ENCODE data around the gene RECQL5. TPM values are rescaled to one million over a fixed set of nuclear protein-coding genes. Genes with fewer than 3 reads are reported as not detected.

RECQL5 gene
- total RNA-seq, 4 donors from 2014 or later = 25.1 to 82.8 (median 34.0) TPM

GRCh38 chr17:75601057-75601987 is 65.6 kb downstream of the RECQL5 start:
- Histone ChIP-seq H3K4me1 (peaks cover 6 to 42% (median 10%) of the 10 kb centered on the region in 3 donors), H3K36me3 (no peaks in the 10 kb centered on the region), H3K27me3 (no peaks in the 10 kb centered on the region), H3K4me3 (no peak overlapping the region), H3K9me3 (no peaks in the 10 kb centered on the region), H3K27ac (peak overlapping the region in 2 of 4 donors; percentile 8 to 74)
- DNase-seq = no peak
- intact Hi-C loops (cut with DNase I) = no loop called here
- 68 to 71% methylated on average over 14 to 16 of the region's 28 CpGs for WGBS, 2 donors
- TF ChIP-seq POLR2A (IDR thresholded peaks at IDR 0.05) = no peak
- peak; percentile 29 to 78 (median 67) for TF ChIP-seq CTCF (IDR thresholded peaks at IDR 0.05)

- TF ChIP-seq CTCF (IDR thresholded peaks at IDR 0.05) (no peak), POLR2A (IDR thresholded peaks at IDR 0.05) (no peak)
- intact Hi-C loops (cut with DNase I) = no loop called here
Observed at GRCh38 chr17:75596320-75597087, 70.5 kb downstream of the RECQL5 start.

DNA sequence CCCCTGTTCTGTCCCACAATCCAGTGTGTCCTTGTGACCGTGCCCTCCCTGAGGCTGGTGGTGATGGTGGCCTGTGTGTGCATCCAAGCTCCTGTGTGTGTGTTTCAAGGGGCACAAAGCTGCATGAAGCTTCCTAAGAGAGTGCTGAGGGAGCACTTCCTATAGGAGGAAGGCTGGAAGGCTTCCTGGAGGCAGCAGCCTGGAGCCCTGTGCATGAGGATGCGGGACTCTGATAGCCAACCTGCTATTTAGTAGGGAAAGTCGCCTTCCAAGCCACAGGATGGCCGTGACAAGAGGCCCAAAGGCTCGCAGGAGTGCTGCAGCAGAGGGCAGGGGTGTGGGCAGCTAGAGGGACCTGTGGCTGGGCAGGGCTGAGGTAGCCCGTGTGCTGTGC is 71.0 kb downstream of the RECQL5 start:
- Histone ChIP-seq H3K9me3 (no peaks in the 10 kb centered on the region), H3K4me3 (no peak overlapping the region), H3K27me3 (no peaks in the 10 kb centered on the region), H3K27ac (no peak overlapping the region), H3K36me3 (no peaks in the 10 kb centered on the region), H3K4me1 (peaks cover 0 to 4% (median 0%) of the 10 kb centered on the region in 3 donors)
- intact Hi-C loops (cut with DNase I) = no loop called here
- TF ChIP-seq CTCF (IDR thresholded peaks at IDR 0.05) (no peak), POLR2A (IDR thresholded peaks at IDR 0.05) (no peak)
- DNase-seq = no peak
- 64 to 100% methylated on average over 1 to 4 of the region's 6 CpGs for WGBS, 2 donors

More at GRCh38 chr17:75596320-75597087, 70.5 kb downstream of the RECQL5 start:
- Histone ChIP-seq H3K9me3 (no peaks in the 10 kb centered on the region), H3K4me1 (peaks cover 0 to 10% (median 3%) of the 10 kb centered on the region in 3 donors), H3K27ac (no peak overlapping the region), H3K36me3 (no peaks in the 10 kb centered on the region), H3K27me3 (no peaks in the 10 kb centered on the region), H3K4me3 (no peak overlapping the region)
- WGBS, 2 donors = 81 to 100% methylated on average over 1 to 10 of the region's 17 CpGs
- DNase-seq = no peak

DNA sequence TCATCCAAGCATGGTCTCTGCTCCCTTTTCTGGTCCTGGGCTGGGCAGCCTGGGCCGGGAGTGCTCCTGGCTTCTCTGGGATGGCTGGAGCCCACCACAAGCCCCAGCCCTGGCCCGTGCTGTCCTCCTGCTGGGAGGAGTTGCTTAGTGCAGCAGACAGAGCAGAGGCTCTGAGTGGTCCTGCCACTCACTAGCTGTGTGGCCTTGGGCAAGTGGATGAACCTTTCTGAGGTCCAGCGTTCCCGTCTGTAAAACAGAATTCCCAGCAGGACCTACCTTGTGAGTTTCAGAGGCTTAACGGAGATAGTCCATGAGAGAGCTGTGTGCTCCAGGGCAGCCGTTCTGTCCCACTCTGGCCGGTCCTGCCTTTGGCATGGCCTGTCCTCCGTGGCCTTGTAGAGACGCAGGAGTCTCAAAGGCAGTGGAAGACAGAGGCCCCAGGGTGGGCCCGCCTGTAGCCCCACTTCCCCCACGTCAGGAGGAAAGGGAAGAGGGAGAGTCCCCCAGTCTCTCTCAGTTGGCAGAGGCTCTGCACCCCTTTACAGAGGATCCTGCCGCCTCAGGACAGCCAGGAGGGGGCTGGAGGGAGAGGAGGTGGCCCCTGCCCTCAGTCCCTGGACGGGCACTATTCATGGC is 71.6 kb downstream of the RECQL5 start:
- Histone ChIP-seq H3K36me3 (no peaks in the 10 kb centered on the region), H3K9me3 (no peaks in the 10 kb centered on the region), H3K27me3 (no peaks in the 10 kb centered on the region), H3K27ac (no peak overlapping the region), H3K4me1 (peaks cover 0 to 5% (median 0%) of the 10 kb centered on the region in 3 donors), H3K4me3 (no peak overlapping the region)
- 93% methylated on average over 2 of the region's 13 CpGs; no CpG with 5 or more reads in 1 of the 2 donors for WGBS, 2 donors
- intact Hi-C loops (cut with DNase I) = no loop called here
- TF ChIP-seq CTCF (IDR thresholded peaks at IDR 0.05) (no peak), POLR2A (IDR thresholded peaks at IDR 0.05) (no peak)
- no peak for DNase-seq
